GM12878 (cell line): ENCODE results near the gene HSPE1. TPM values are rescaled to one million over a fixed set of nuclear protein-coding genes. Genes with fewer than 3 reads are reported as not detected.

Source experiments
- ATF7 ChIP-seq: fragments of 450-650 bp; IDR thresholded peaks from 2 replicates; pipeline ENCODE4 v1.6.1; 2016; ENCODE audit warnings: low read depth, mild to moderate bottlenecking
- BCLAF1 ChIP-seq: fragments of 450-650 bp; IDR thresholded peaks from 2 replicates; pipeline ENCODE4 v1.6.1; 2017; ENCODE audit warnings: antibody characterized with exemption, mild to moderate bottlenecking, moderate library complexity
- CBFB ChIP-seq: IDR thresholded peaks from 2 replicates; pipeline ENCODE4 v1.6.1; 2016; ENCODE audit warnings: antibody characterized with exemption, low read depth
- CHD2 ChIP-seq: IDR thresholded peaks from 2 replicates; pipeline ENCODE4 v1.6.1; 2011; ENCODE audit warnings: low read depth, low read length, improper control_type of control experiment, borderline replicate concordance
- CREB1 ChIP-seq: IDR thresholded peaks from 2 replicates; pipeline ENCODE4 v1.6.1; 2012; ENCODE audit warnings: low read depth, mild to moderate bottlenecking, inconsistent platforms
- ELK1 ChIP-seq: IDR thresholded peaks from 2 replicates; pipeline ENCODE4 v1.6.1; 2012; ENCODE audit warnings: low read depth, low read length, improper control_type of control experiment
- ETV6 ChIP-seq, 2 experiments: fragments of 450-650 bp in 1 of 2; IDR thresholded peaks in 1 of 2; conservative IDR thresholded peaks in 1 of 2; 2 replicates each; pipeline ENCODE4 v1.6.1; 2014; ENCODE audit warnings: antibody characterized with exemption in 1 of 2, borderline replicate concordance in 1 of 2, low read depth in 1 of 2, mild to moderate bottlenecking in 1 of 2, moderate library complexity in 1 of 2
- MEF2B ChIP-seq: fragments of 450-650 bp; IDR thresholded peaks from 2 replicates; pipeline ENCODE4 v1.6.1; 2018; ENCODE audit warnings: mild to moderate bottlenecking, moderate library complexity; ENCODE audit not compliant: partially characterized antibody, poor library complexity, severe bottlenecking
- MYB ChIP-seq: fragments of 150-350 bp; IDR thresholded peaks from 2 replicates; pipeline ENCODE4 v1.6.1; 2014; ENCODE audit warnings: mild to moderate bottlenecking, low read depth, low read length, borderline replicate concordance
- MYC ChIP-seq: IDR thresholded peaks from 2 replicates; pipeline ENCODE4 v1.6.1; 2011; ENCODE audit warnings: mild to moderate bottlenecking, low read length, moderate library complexity, inconsistent platforms; ENCODE audit not compliant: insufficient read depth, insufficient replicate concordance, insufficient read length, severe bottlenecking
- NFIC ChIP-seq: IDR thresholded peaks from 2 replicates; pipeline ENCODE4 v1.6.1; 2012; ENCODE audit warnings: low read depth, mild to moderate bottlenecking, inconsistent platforms, low read length, moderate library complexity
- PML ChIP-seq: IDR thresholded peaks from 2 replicates; pipeline ENCODE4 v1.6.1; 2012; ENCODE audit warnings: low read length, inconsistent platforms
- POLR2AphosphoS5 ChIP-seq: IDR thresholded peaks from 2 replicates; pipeline ENCODE4 v1.6.1; 2011; ENCODE audit warnings: mild to moderate bottlenecking, low read length, inconsistent platforms
- SRF ChIP-seq, 2 experiments: IDR thresholded peaks; 2 replicates each; pipeline ENCODE4 v1.6.1; 2011; ENCODE audit warnings: low read depth in 2 of 2, low read length in 2 of 2, mild to moderate bottlenecking in 1 of 2, moderate library complexity in 1 of 2
- TBL1XR1 ChIP-seq: IDR thresholded peaks from 2 replicates; pipeline ENCODE4 v1.6.1; 2012; ENCODE audit warnings: low read depth, low read length, improper control_type of control experiment
- TCF12 ChIP-seq: IDR thresholded peaks from 2 replicates; pipeline ENCODE4 v1.6.1; 2011; ENCODE audit warnings: low read depth, mild to moderate bottlenecking, low read length
- polyA plus RNA-seq, 11 experiments: library from polyadenylated mRNA; depleted of rRNA in 4 of 11; unstranded in 6 of 11; stranded (reverse) in 5 of 11; fragments of >200 nt; fragmentation: Nextera tagmentation in 4 of 11; fragmentation: Illumina TruSeq in 1 of 11; extraction: Ambion mirVana in 4 of 11; extraction: Trizol in 1 of 11; gene quantifications; 1 replicate in 1 of 11; 2 replicates in 10 of 11; pipeline versions ENCODE4 v1.2.1 to v1.2.3, GENCODE V29; 2011 to 2016; ENCODE audit warnings: inconsistent platforms in 2 of 11, missing spikeins in 2 of 11, low read depth in 1 of 11
- total RNA-seq, 4 experiments: library from RNA; depleted of rRNA in 3 of 4; stranded (reverse); fragments of >200 nt in 3 of 4; fragmentation: Illumina TruSeq in 1 of 4; extraction: Trizol in 1 of 4; gene quantifications; 2 replicates each; pipeline versions ENCODE4 v1.2.1 to v1.2.3, GENCODE V29; 2013 to 2021
- TF ChIP-seq, protein P1 (sequence below): fragments of 450-650 bp; conservative IDR thresholded peaks from 2 replicates; pipeline ENCODE4 v1.6.1; 2017; ENCODE audit warnings: mild to moderate bottlenecking, moderate library complexity
- TF ChIP-seq, protein P2 (sequence below): fragments of 450-650 bp; IDR thresholded peaks from 2 replicates; pipeline ENCODE4 v1.6.1; 2016; ENCODE audit warnings: mild to moderate bottlenecking
- TF ChIP-seq, protein P3 (sequence below): IDR thresholded peaks from 2 replicates; pipeline ENCODE4 v1.6.1; 2011; ENCODE audit warnings: borderline replicate concordance, low read depth, mild to moderate bottlenecking, moderate library complexity, mixed read lengths, low read length; ENCODE audit not compliant: insufficient read depth; ENCODE audit errors: extremely low read length

Gene HSPE1
- total and polyA plus RNA-seq, 10 of the 15 experiments (the other 5 are each of a cell fraction or from before 2014, with no cell fraction given) = 180 to 1,096 (median 505) TPM

GRCh38 chr2:197498937-197499593 is 1.1 kb upstream of the HSPE1 start (continued):
- TF ChIP-seq MYC (no peak), PML (no peak), POLR2AphosphoS5 (0 out of 2 replicates have a peak, but pooled peaks have one; percentile 10), MEF2B (peak; percentile 9), SRF (IDR thresholded peaks at IDR 0.05; ENCODE audit: low read depth in 2 of 2, low read length in 2 of 2) (no peak), CHD2 (no peak), MYB (no peak), ELK1 (no peak), TBL1XR1 (no peak), TCF12 (no peak), CBFB (no peak), ATF7 (peak; percentile 48), BCLAF1 (no peak), CREB1 (peak; percentile 30; the same call in 1 of the 2 replicates), NFIC (no peak), ETV6 (conservative IDR thresholded peaks at IDR 0.05 in 1 of 2, IDR thresholded peaks at IDR 0.05 in 1 of 2; ENCODE audit: borderline replicate concordance in 1 of 2, low read depth in 1 of 2) (no peak)
- TF ChIP-seq, protein P1, sequence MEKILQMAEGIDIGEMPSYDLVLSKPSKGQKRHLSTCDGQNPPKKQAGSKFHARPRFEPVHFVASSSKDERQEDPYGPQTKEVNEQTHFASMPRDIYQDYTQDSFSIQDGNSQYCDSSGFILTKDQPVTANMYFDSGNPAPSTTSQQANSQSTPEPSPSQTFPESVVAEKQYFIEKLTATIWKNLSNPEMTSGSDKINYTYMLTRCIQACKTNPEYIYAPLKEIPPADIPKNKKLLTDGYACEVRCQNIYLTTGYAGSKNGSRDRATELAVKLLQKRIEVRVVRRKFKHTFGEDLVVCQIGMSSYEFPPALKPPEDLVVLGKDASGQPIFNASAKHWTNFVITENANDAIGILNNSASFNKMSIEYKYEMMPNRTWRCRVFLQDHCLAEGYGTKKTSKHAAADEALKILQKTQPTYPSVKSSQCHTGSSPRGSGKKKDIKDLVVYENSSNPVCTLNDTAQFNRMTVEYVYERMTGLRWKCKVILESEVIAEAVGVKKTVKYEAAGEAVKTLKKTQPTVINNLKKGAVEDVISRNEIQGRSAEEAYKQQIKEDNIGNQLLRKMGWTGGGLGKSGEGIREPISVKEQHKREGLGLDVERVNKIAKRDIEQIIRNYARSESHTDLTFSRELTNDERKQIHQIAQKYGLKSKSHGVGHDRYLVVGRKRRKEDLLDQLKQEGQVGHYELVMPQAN = peak; percentile 43
- TF ChIP-seq, protein P2, sequence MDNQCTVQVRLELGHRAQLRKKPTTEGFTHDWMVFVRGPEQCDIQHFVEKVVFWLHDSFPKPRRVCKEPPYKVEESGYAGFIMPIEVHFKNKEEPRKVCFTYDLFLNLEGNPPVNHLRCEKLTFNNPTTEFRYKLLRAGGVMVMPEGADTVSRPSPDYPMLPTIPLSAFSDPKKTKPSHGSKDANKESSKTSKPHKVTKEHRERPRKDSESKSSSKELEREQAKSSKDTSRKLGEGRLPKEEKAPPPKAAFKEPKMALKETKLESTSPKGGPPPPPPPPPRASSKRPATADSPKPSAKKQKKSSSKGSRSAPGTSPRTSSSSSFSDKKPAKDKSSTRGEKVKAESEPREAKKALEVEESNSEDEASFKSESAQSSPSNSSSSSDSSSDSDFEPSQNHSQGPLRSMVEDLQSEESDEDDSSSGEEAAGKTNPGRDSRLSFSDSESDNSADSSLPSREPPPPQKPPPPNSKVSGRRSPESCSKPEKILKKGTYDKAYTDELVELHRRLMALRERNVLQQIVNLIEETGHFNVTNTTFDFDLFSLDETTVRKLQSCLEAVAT = no peak
- TF ChIP-seq, protein P3, sequence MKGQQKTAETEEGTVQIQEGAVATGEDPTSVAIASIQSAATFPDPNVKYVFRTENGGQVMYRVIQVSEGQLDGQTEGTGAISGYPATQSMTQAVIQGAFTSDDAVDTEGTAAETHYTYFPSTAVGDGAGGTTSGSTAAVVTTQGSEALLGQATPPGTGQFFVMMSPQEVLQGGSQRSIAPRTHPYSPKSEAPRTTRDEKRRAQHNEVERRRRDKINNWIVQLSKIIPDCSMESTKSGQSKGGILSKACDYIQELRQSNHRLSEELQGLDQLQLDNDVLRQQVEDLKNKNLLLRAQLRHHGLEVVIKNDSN = peak; percentile 69
